AG20443 (cell line): ENCODE measurements around the gene VPS45.

Source experiments
- DNase-seq: peaks from one replicate; pipeline ENCODE4 v3.0.0; 2012; ENCODE audit warnings: low spot score, mixed read lengths

Gene VPS45

DNA sequence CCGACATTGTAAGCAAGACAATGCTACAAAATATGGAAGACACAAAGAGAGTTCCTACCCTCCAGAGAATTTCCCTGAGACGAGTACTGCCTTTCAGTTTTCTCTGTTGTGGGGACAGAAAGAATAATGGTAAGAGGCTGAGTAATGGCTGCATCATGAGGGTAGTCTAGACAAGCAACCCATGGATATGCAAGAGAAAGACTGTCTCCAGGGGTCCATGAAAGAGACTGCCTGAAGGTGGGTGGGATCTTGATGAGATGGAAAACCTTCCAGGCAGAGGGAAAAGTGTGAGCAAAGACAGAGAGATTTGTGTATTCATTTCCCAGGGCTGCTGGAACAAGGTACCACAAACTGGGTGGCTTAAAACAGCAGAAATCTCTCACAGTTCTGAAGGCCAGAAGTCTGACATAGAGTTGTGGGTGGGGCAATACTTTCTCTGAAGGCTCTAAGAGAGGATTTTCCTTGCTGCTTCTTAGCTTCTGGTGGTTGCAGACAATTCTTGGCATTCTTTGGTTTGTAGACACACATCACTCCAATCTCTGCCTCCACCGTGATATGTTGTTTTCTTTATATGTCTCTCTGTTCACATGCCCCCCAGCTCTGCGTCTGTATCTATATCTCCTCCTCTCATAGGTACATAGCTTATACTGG is 126.9 kb downstream of the VPS45 start:
- DNase-seq: peak; percentile 32
